H1 (cell line): Measurements from ENCODE around the gene RNF43. TPM values are rescaled to one million over a fixed set of nuclear protein-coding genes. Genes with fewer than 3 reads are reported as not detected.

Source experiments
- CTCF ChIA-PET: fragments of 300-600 bp; sonication (Branson Sonifier 250); formaldehyde crosslinking; loops from one replicate; lab custom pipeline; 2021; ENCODE audit not compliant: partially characterized antibody; lab: Charles Lee
- POLR2A ChIA-PET: fragments of 300-600 bp; sonication (Branson Sonifier 250); formaldehyde crosslinking; loops from one replicate; lab custom pipeline; 2021; ENCODE audit warnings: inconsistent platforms; ENCODE audit not compliant: partially characterized antibody; lab: Charles Lee
- DNase-seq, 2 experiments: peaks; one replicate each; pipeline versions ENCODE4 v3.0.0 to v3.0.0-alpha.2; 2010 to 2022; ENCODE audit warnings: low spot score in 2 of 2, low read depth in 1 of 2, mixed read lengths in 1 of 2
- FAIRE-seq: peaks from 2 replicates; lab custom pipeline; 2011; peaks lifted over from hg19 to GRCh38; lab: Jason Lieb, UNC
- H2AFZ ChIP-seq: 2 replicates; pipeline ENCODE4 v1.8.1; 2012; ENCODE audit warnings: low read length, inconsistent platforms
- H2AK5ac ChIP-seq: 2 replicates; pipeline ENCODE4 v1.6.1; 2013; ENCODE audit warnings: low read depth, low read length
- H2BK120ac ChIP-seq: replicated peaks from 2 replicates; pipeline ENCODE3; 2013; ENCODE audit warnings: low read depth, low read length, inconsistent platforms
- H2BK12ac ChIP-seq: 2 replicates; pipeline ENCODE4 v1.6.1; 2013; ENCODE audit warnings: low read depth, low read length
- H2BK15ac ChIP-seq: 2 replicates; pipeline ENCODE4 v1.6.1; 2013; ENCODE audit warnings: low read length
- H2BK20ac ChIP-seq: 2 replicates; pipeline ENCODE4 v1.6.1; 2013; ENCODE audit warnings: low read length
- H2BK5ac ChIP-seq: 2 replicates; pipeline ENCODE4 v1.6.1; 2013; ENCODE audit warnings: low read depth, low read length
- H3K14ac ChIP-seq: 2 replicates; pipeline ENCODE4 v1.6.1; 2013; ENCODE audit warnings: inconsistent platforms; ENCODE audit not compliant: insufficient read length
- H3K18ac ChIP-seq: 2 replicates; pipeline ENCODE4 v1.6.1; 2013; ENCODE audit warnings: low read length; ENCODE audit errors: extremely low read depth
- H3K23ac ChIP-seq: 2 replicates; pipeline ENCODE4 v1.6.1; 2013; ENCODE audit warnings: inconsistent platforms; ENCODE audit not compliant: insufficient read length
- H3K23me2 ChIP-seq: 2 replicates; pipeline ENCODE4 v1.6.1; 2013; ENCODE audit warnings: low read depth, low read length
- H3K27ac ChIP-seq: 2 replicates; pipeline ENCODE4 v1.6.1; 2011; ENCODE audit warnings: low read depth, low read length, inconsistent platforms
- H3K27me3 ChIP-seq, 4 experiments: replicated peaks in 1 of 4; 1 replicate in 1 of 4; 2 replicates in 3 of 4; pipeline versions ENCODE4 v1.6.1 to v1.8.1; 2011 to 2013; ENCODE audit warnings: low read length in 3 of 4, mild to moderate bottlenecking in 3 of 4, inconsistent platforms in 2 of 4, mixed read lengths in 2 of 4, moderate library complexity in 1 of 4; ENCODE audit not compliant: control insufficient read depth in 3 of 4, insufficient read depth in 3 of 4; ENCODE audit errors: extremely low read depth in 1 of 4
- H3K36me3 ChIP-seq, 4 experiments: 2 replicates each; pipeline versions ENCODE4 v1.6.1 to v1.8.1; 2011 to 2013; ENCODE audit warnings: mild to moderate bottlenecking in 4 of 4, low read length in 3 of 4, moderate library complexity in 2 of 4, control low read depth in 1 of 4, inconsistent platforms in 1 of 4; ENCODE audit not compliant: insufficient read depth in 4 of 4, control insufficient read depth in 2 of 4
- H3K4ac ChIP-seq: replicated peaks from 2 replicates; pipeline ENCODE3; 2013; ENCODE audit warnings: low read length, low read depth, mixed read lengths, inconsistent platforms; ENCODE audit not compliant: insufficient read length
- H3K4me1 ChIP-seq, 4 experiments: replicated peaks in 1 of 4; 1 replicate in 1 of 4; 2 replicates in 3 of 4; pipeline versions ENCODE4 v1.6.1 to v1.8.1; 2011 to 2013; ENCODE audit warnings: low read length in 3 of 4, inconsistent platforms in 2 of 4, mixed read lengths in 1 of 4; ENCODE audit not compliant: insufficient read depth in 4 of 4, control insufficient read depth in 3 of 4
- H3K4me2 ChIP-seq, 2 experiments: 2 replicates each; pipeline versions ENCODE4 v1.6.1 to v1.8.1; 2011 to 2013; ENCODE audit warnings: low read depth in 2 of 2, low read length in 2 of 2, control low read depth in 1 of 2, inconsistent platforms in 1 of 2, mild to moderate bottlenecking in 1 of 2; ENCODE audit not compliant: insufficient read depth in 1 of 2
- H3K4me3 ChIP-seq, 4 experiments: fragments of 200-600, 300-600 bp in 1 of 4; sonication (generic), shearing (Covaris generic), sonication (Bioruptor Twin) in 1 of 4; 2 replicates each; pipeline versions ENCODE4 v1.5.1 to v1.8.1; 2011 to 2016; ENCODE audit warnings: low read length in 4 of 4, low read depth in 3 of 4, control low read depth in 2 of 4, inconsistent platforms in 2 of 4, mild to moderate bottlenecking in 2 of 4, mixed read lengths in 1 of 4, moderate library complexity in 1 of 4; ENCODE audit not compliant: insufficient read depth in 2 of 4; ENCODE audit errors: extremely low read depth in 1 of 4
- H3K56ac ChIP-seq: replicated peaks from 2 replicates; pipeline ENCODE3; 2013; ENCODE audit warnings: low read depth, mild to moderate bottlenecking, mixed read lengths, low read length, inconsistent platforms; ENCODE audit not compliant: insufficient read length
- H3K79me1 ChIP-seq: 2 replicates; pipeline ENCODE4 v1.6.1; 2013; ENCODE audit warnings: low read depth, low read length, control low read depth
- H3K79me2 ChIP-seq, 2 experiments: 2 replicates each; pipeline versions ENCODE4 v1.6.1 to v1.8.1; 2012 to 2013; ENCODE audit warnings: low read length in 2 of 2, mild to moderate bottlenecking in 2 of 2, inconsistent platforms in 1 of 2; ENCODE audit not compliant: insufficient read depth in 2 of 2, control insufficient read depth in 1 of 2
- H3K9ac ChIP-seq, 4 experiments: replicated peaks in 1 of 4; 1 replicate in 1 of 4; 2 replicates in 3 of 4; pipeline versions ENCODE4 v1.6.1 to v1.8.1; 2011 to 2013; ENCODE audit warnings: low read depth in 3 of 4, low read length in 3 of 4, control low read depth in 2 of 4, mild to moderate bottlenecking in 2 of 4, moderate library complexity in 2 of 4, inconsistent platforms in 1 of 4; ENCODE audit errors: extremely low read depth in 1 of 4
- H3K9me3 ChIP-seq, 2 experiments: 2 replicates each; pipeline versions ENCODE4 v1.6.1 to v1.8.1; 2012 to 2013; ENCODE audit warnings: mild to moderate bottlenecking in 2 of 2, moderate library complexity in 2 of 2, control low read depth in 1 of 2, inconsistent platforms in 1 of 2, low read depth in 1 of 2, low read length in 1 of 2, mixed read lengths in 1 of 2; ENCODE audit not compliant: insufficient read depth in 2 of 2
- H4K20me1 ChIP-seq, 2 experiments: replicated peaks in 1 of 2; 2 replicates each; pipeline versions ENCODE3 to v1.8.1; 2011 to 2013; ENCODE audit warnings: inconsistent platforms in 2 of 2, low read length in 2 of 2, mild to moderate bottlenecking in 1 of 2; ENCODE audit not compliant: insufficient read depth in 2 of 2, control insufficient read depth in 1 of 2
- H4K5ac ChIP-seq: 2 replicates; pipeline ENCODE4 v1.6.1; 2013; ENCODE audit warnings: low read length, low read depth, mixed read lengths, inconsistent platforms; ENCODE audit not compliant: insufficient read length
- H4K8ac ChIP-seq: 2 replicates; pipeline ENCODE4 v1.8.0; 2013; ENCODE audit warnings: mild to moderate bottlenecking, moderate library complexity, low read length, inconsistent platforms; ENCODE audit not compliant: insufficient read depth; ENCODE audit errors: extremely low read depth
- H4K91ac ChIP-seq: replicated peaks from 2 replicates; pipeline ENCODE3; 2013; ENCODE audit warnings: low read length, mixed read lengths, inconsistent platforms; ENCODE audit not compliant: insufficient read length
- CHD2 ChIP-seq: IDR thresholded peaks from 2 replicates; pipeline ENCODE4 v1.6.1; 2012; ENCODE audit warnings: low read length, improper control_type of control experiment
- FOSL1 ChIP-seq: IDR thresholded peaks from 2 replicates; pipeline ENCODE4 v1.6.1; 2011; ENCODE audit warnings: mild to moderate bottlenecking, low read depth, low read length, moderate library complexity; ENCODE audit not compliant: insufficient read depth
- WGBS, 2 experiments: shearing (Covaris generic) in 1 of 2; methylation state at CpG; one replicate each; pipeline versions ENCODE4 v1.1.6 to v1.1.7; 2013 to 2015; ENCODE audit warnings: low lambda C conversion rate in 2 of 2, mixed read lengths in 2 of 2, inconsistent platforms in 1 of 2, low coverage in 1 of 2, missing lambda C conversion rate in 1 of 2; ENCODE audit not compliant: insufficient replicate concordance in 2 of 2, insufficient coverage in 1 of 2, insufficient read length in 1 of 2; ENCODE audit errors: extremely low coverage in 1 of 2, missing lambda C conversion rate in 1 of 2; 5-methylcytosine and 5-hydroxymethylcytosine counted together
- polyA plus RNA-seq, 7 experiments: library from polyadenylated mRNA; depleted of rRNA in 3 of 7; stranded (reverse) in 5 of 7; unstranded in 2 of 7; fragments of >200 nt in 5 of 7; fragments of 200-250 nt in 2 of 7; gene quantifications; 1 replicate in 5 of 7; 2 replicates in 1 of 7; 4 replicates in 1 of 7; pipeline versions ENCODE4 v1.2.1 to v1.2.3, GENCODE V29; 2011 to 2013; ENCODE audit warnings: missing spikeins in 2 of 7, mixed read lengths in 2 of 7
- total RNA-seq: library from RNA; stranded (reverse); fragmentation: NEBNext Ultra II Directional; extraction: Animal tissue kit (Norgen Biotek cat#: 25700); gene quantifications from 2 replicates; pipeline ENCODE4 v1.2.1, GENCODE V29; 2021

RNF43 gene
- total and polyA plus RNA-seq, 2 of the 8 experiments (the other 6 are each of a cell fraction or from before 2014, with no cell fraction given), result 0.89 to 1.5 TPM

- no peak overlapping the region for H3K14ac ChIP-seq
- no peak overlapping the region for H2BK5ac ChIP-seq
- H2BK20ac ChIP-seq, result no peak overlapping the region
- POLR2A ChIA-PET, result interaction anchor here (1.0 to 1.6 kb wide), 2 partner anchors 10 to 28 kb away, joined by 3 read pairs; no protein-coding TSS in a partner anchor
- no peak overlapping the region for H4K8ac ChIP-seq
- H4K5ac ChIP-seq, result no peak overlapping the region
- no peak overlapping the region for H3K18ac ChIP-seq
- no peaks in the 10 kb centered on the region for H3K9me3 ChIP-seq
- H3K79me2 ChIP-seq, result no peaks in the 10 kb centered on the region
- no peak for TF ChIP-seq CHD2
- no peak for TF ChIP-seq FOSL1
- TF ChIP-seq, all 59 proteins: peak for 0
- no peak overlapping the region for H3K56ac ChIP-seq
- peaks cover 6 to 15% (median 10%) of the 10 kb centered on the region in 4 experiments; a peak in 5 of 7 replicates for H3K4me1 ChIP-seq
- H3K23me2 ChIP-seq, result no peaks in the 10 kb centered on the region
- H2BK15ac ChIP-seq, result no peak overlapping the region
- CTCF ChIA-PET, result interaction anchor here (0.9 to 3.1 kb wide), 6 partner anchors 12 to 78 kb away, joined by 3 to 13 read pairs (median 4); partner anchors contain the start of gene RNF43
- no peak overlapping the region for H3K23ac ChIP-seq
- H3K4ac ChIP-seq, result no peak overlapping the region
- H2AFZ ChIP-seq, result no peak overlapping the region
- H2BK12ac ChIP-seq, result no peak overlapping the region; the same call in 1 of the 2 replicates
- no peaks in the 10 kb centered on the region for H3K36me3 ChIP-seq
- no peak overlapping the region for H3K9ac ChIP-seq
- H2AK5ac ChIP-seq, result no peak overlapping the region
- no peak overlapping the region for H3K4me2 ChIP-seq
- H3K27me3 ChIP-seq, result no peaks in the 10 kb centered on the region
- FAIRE-seq, result no peak
- H3K79me1 ChIP-seq, result no peaks in the 10 kb centered on the region
- peak in 1 of 2 experiments; percentile 6 for DNase-seq
- no peak overlapping the region for H2BK120ac ChIP-seq
- no peak overlapping the region for H4K91ac ChIP-seq
- no peak overlapping the region for H3K4me3 ChIP-seq
- WGBS, 2 experiments, result 88% methylated on average over 5 of the region's 5 CpGs; no CpG with 5 or more reads in 1 of the 2 experiments
- no peak overlapping the region for H3K27ac ChIP-seq
- no peaks in the 10 kb centered on the region for H4K20me1 ChIP-seq
Measured at GRCh38 chr17:58380207-58381123, 36.9 kb downstream of the RNF43 start.
